Suprapubic skin (tissue), 4 donors: ENCODE measurements around the gene DNAAF8. TPM values are rescaled to one million over a fixed set of nuclear protein-coding genes. Genes with fewer than 3 reads are reported as not detected.

ENCODE experiments used
- DNase-seq, 2 donors: peaks; one replicate each; pipeline ENCODE4 v3.0.0-alpha.2; 2019; ENCODE audit warnings: low spot score in 2 of 2
- H3K27ac ChIP-seq: fragments of 200-600 bp; sonication (generic); one replicate; pipeline ENCODE4 v1.5.1; 2019
- H3K27me3 ChIP-seq: fragments of 200-600 bp; sonication (generic); one replicate; pipeline ENCODE4 v1.5.1; 2019
- H3K36me3 ChIP-seq: fragments of 200-600 bp; sonication (generic); one replicate; pipeline ENCODE4 v1.5.1; 2019
- H3K4me1 ChIP-seq: fragments of 200-600 bp; sonication (generic); one replicate; pipeline ENCODE4 v1.5.1; 2019
- H3K4me3 ChIP-seq: fragments of 200-600 bp; sonication (generic); one replicate; pipeline ENCODE4 v1.5.1; 2019; ENCODE audit warnings: mild to moderate bottlenecking
- H3K9me3 ChIP-seq: fragments of 200-600 bp; sonication (generic); one replicate; pipeline ENCODE4 v1.5.1; 2019
- CTCF ChIP-seq, 2 donors: fragments of 200-600 bp in 1 of 2; fragments of 450-650 bp in 1 of 2; sonication (generic) in 1 of 2; IDR thresholded peaks; one replicate each; pipeline ENCODE4 v1.5.1; 2016 to 2019; ENCODE audit warnings: antibody characterized with exemption in 2 of 2, mild to moderate bottlenecking in 1 of 2, moderate library complexity in 1 of 2
- EP300 ChIP-seq: sonication (generic); formaldehyde crosslinking; IDR thresholded peaks from one replicate; pipeline ENCODE4 v1.6.1; 2017; ENCODE audit warnings: antibody characterized with exemption
- POLR2A ChIP-seq, 2 donors: fragments of 450-650 bp; IDR thresholded peaks; one replicate each; pipeline ENCODE4 v1.6.1; 2017; ENCODE audit warnings: antibody characterized with exemption in 2 of 2, mild to moderate bottlenecking in 2 of 2, moderate library complexity in 2 of 2
- POLR2AphosphoS5 ChIP-seq, 3 donors: sonication (generic); formaldehyde crosslinking; IDR thresholded peaks; one replicate each; pipeline ENCODE4 v1.6.1; 2017; ENCODE audit warnings: antibody characterized with exemption in 3 of 3
- WGBS: methylation state at CpG from one replicate; pipeline ENCODE4 v1.1.5; 2018; 5-methylcytosine and 5-hydroxymethylcytosine counted together
- total RNA-seq, 4 donors: library from RNA; depleted of rRNA; stranded (reverse); fragments of >200 nt; gene quantifications; one replicate each; pipeline ENCODE4 v1.1.0, GENCODE V29; 2016

Gene DNAAF8
- total RNA-seq, 4 donors from 2014 or later: 0.36 to 1.7 (median 1.4) TPM; not detected in 1

- no peak overlapping the region for H3K27ac ChIP-seq
- no peak for DNase-seq
- no peak for TF ChIP-seq POLR2A (IDR thresholded peaks at IDR 0.05)
- TF ChIP-seq EP300: no peak
- no peak for TF ChIP-seq POLR2AphosphoS5 (IDR thresholded peaks at IDR 0.05)
- TF ChIP-seq CTCF (IDR thresholded peaks at IDR 0.05): no peak
- peaks cover 21% of the 10 kb centered on the region for H3K4me1 ChIP-seq
- WGBS: no CpG with 5 or more reads among the region's 22 CpGs
- H3K36me3 ChIP-seq: peaks cover 24% of the 10 kb centered on the region
- no peaks in the 10 kb centered on the region for H3K9me3 ChIP-seq
- H3K4me3 ChIP-seq: no peak overlapping the region
- H3K27me3 ChIP-seq: no peaks in the 10 kb centered on the region
Measured at GRCh38 chr16:4797805-4798252, 63.5 kb downstream of the DNAAF8 start.

- DNase-seq: no peak
- H3K27ac ChIP-seq: no peak overlapping the region
- 96% methylated on average over 10 of the region's 16 CpGs for WGBS
Measured at GRCh38 chr16:4798456-4798855, 64.1 kb downstream of the DNAAF8 start.

More at GRCh38 chr16:4798456-4798855, 64.1 kb downstream of the DNAAF8 start:
- Histone ChIP-seq H3K36me3 (peaks cover 24% of the 10 kb centered on the region), H3K4me1 (peaks cover 27% of the 10 kb centered on the region), H3K27me3 (no peaks in the 10 kb centered on the region), H3K9me3 (no peaks in the 10 kb centered on the region), H3K4me3 (no peak overlapping the region)
- no peak for TF ChIP-seq POLR2AphosphoS5 (IDR thresholded peaks at IDR 0.05)
- TF ChIP-seq EP300: no peak
- no peak for TF ChIP-seq CTCF (IDR thresholded peaks at IDR 0.05)
- no peak for TF ChIP-seq POLR2A (IDR thresholded peaks at IDR 0.05)

Other genes with a start within 250 kb of the DNAAF8 start
- gene CDIP1, start 195.8 kb upstream of the DNAAF8 start, total RNA-seq: 10 to 100 TPM; 14.7 to 30.0 (median 21.3) TPM
- gene C16orf96, start 178.2 kb upstream of the DNAAF8 start, total RNA-seq: 1 to 10 TPM in 1 of 4 donors, under 1 TPM in 3; 0.15 to 1.2 (median 0.33) TPM
- 10 to 100 TPM; 11.5 to 29.7 (median 15.2) TPM for gene UBALD1, start 119.6 kb upstream of the DNAAF8 start, total RNA-seq
- gene MGRN1, start 109.7 kb upstream of the DNAAF8 start, total RNA-seq: 10 to 100 TPM; 30.8 to 58.2 (median 44.8) TPM
- gene NUDT16L1, start 41.0 kb upstream of the DNAAF8 start, total RNA-seq: 10 to 100 TPM; 19.9 to 32.7 (median 24.6) TPM
- gene ANKS3, start 266 bp upstream of the DNAAF8 start, total RNA-seq: 10 to 100 TPM; 11.5 to 36.5 (median 20.0) TPM
- 10 to 100 TPM in 2 of 4 donors, 1 to 10 TPM in 2; 7.9 to 17.6 (median 12.4) TPM for gene ZNF500, start 32.6 kb downstream of the DNAAF8 start, total RNA-seq
- gene SEPTIN12, start 53.8 kb downstream of the DNAAF8 start, total RNA-seq: not detected
- 10 to 100 TPM in 3 of 4 donors, not detected in 1; 10.1 to 20.9 (median 18.7) TPM for gene SMIM22, start 60.8 kb downstream of the DNAAF8 start, total RNA-seq
- gene ROGDI, start 68.1 kb downstream of the DNAAF8 start, total RNA-seq: 10 to 100 TPM in 3 of 4 donors, 1 to 10 TPM in 1; 9.8 to 16.1 (median 12.2) TPM
- 10 to 100 TPM; 42.2 to 76.0 (median 50.7) TPM for gene GLYR1, start 112.8 kb downstream of the DNAAF8 start, total RNA-seq
- gene UBN1, start 112.9 kb downstream of the DNAAF8 start, total RNA-seq: 10 to 100 TPM; 25.7 to 43.9 (median 38.6) TPM
- gene PPL, start 202.6 kb downstream of the DNAAF8 start, total RNA-seq: 100 to 1,000 TPM; 304 to 377 (median 350) TPM
- gene SEC14L5, start 223.8 kb downstream of the DNAAF8 start, total RNA-seq: 1 to 10 TPM; 1.0 to 1.8 (median 1.4) TPM